ENCODE results near the gene PPHLN1. TPM values are rescaled to one million over a fixed set of nuclear protein-coding genes. Genes with fewer than 3 reads are reported as not detected.

PPHLN1 gene
- total RNA-seq, 6 experiments from 2014 or later, result 15.8 to 33.0 (median 21.5) TPM

GRCh38 chr12:42422785-42423184 is 96.8 kb downstream of the PPHLN1 start:
- 80% methylated on average over 1 of the region's 1 CpG for WGBS (ENCODE audit: insufficient coverage, low coverage, low lambda C conversion rate, missing lambda C conversion rate)
- no peaks in the 10 kb centered on the region for H3K27me3 ChIP-seq
- H3K4me1 ChIP-seq, result peaks cover 0 to 6% (median 0%) of the 10 kb centered on the region in 4 donors
- H3K36me3 ChIP-seq, result no peaks in the 10 kb centered on the region
- TF ChIP-seq CTCF (IDR thresholded peaks at IDR 0.05) (no peak), POLR2A (IDR thresholded peaks at IDR 0.05) (no peak)
- no peak for DNase-seq
- no peak overlapping the region for H3K4me3 ChIP-seq
- ATAC-seq, result no peak
- no peaks in the 10 kb centered on the region for H3K9me3 ChIP-seq
- intact Hi-C loops (cut with DNase I), result no loop called here
- H3K27ac ChIP-seq, result no peak overlapping the region

GRCh38 chr12:42426746-42427145 is 100.8 kb downstream of the PPHLN1 start:
- H3K4me3 ChIP-seq, result no peak overlapping the region

GRCh38 chr12:42428850-42429249 is 102.9 kb downstream of the PPHLN1 start:
- Histone ChIP-seq H3K4me3 (no peak overlapping the region), H3K36me3 (no peaks in the 10 kb centered on the region), H3K4me1 (no peaks in the 10 kb centered on the region), H3K27ac (no peak overlapping the region), H3K27me3 (no peaks in the 10 kb centered on the region), H3K9me3 (no peaks in the 10 kb centered on the region)
- ATAC-seq, result no peak
- DNase-seq, result no peak
- intact Hi-C loops (cut with DNase I), result no loop called here
- TF ChIP-seq POLR2A (IDR thresholded peaks at IDR 0.05), result no peak
- no peak for TF ChIP-seq CTCF (IDR thresholded peaks at IDR 0.05)
- WGBS (ENCODE audit: insufficient coverage, low coverage, low lambda C conversion rate, missing lambda C conversion rate), result 64% methylated on average over 2 of the region's 2 CpGs

More at GRCh38 chr12:42426746-42427145, 100.8 kb downstream of the PPHLN1 start:
- Histone ChIP-seq H3K4me1 (peaks cover 0 to 6% (median 0%) of the 10 kb centered on the region in 4 donors), H3K36me3 (no peaks in the 10 kb centered on the region), H3K9me3 (no peaks in the 10 kb centered on the region), H3K27ac (no peak overlapping the region), H3K27me3 (no peaks in the 10 kb centered on the region)
- DNase-seq (no peak), ATAC-seq (peak in 3 of 4 donors; percentile 56 to 63 (median 58))
- 68% methylated on average over 6 of the region's 6 CpGs for WGBS (ENCODE audit: insufficient coverage, low coverage, low lambda C conversion rate, missing lambda C conversion rate)
- TF ChIP-seq CTCF (IDR thresholded peaks at IDR 0.05), result no peak
- no peak for TF ChIP-seq POLR2A (IDR thresholded peaks at IDR 0.05)
- intact Hi-C loops (cut with DNase I), result no loop called here

GRCh38 chr12:42432517-42433140 is 106.7 kb downstream of the PPHLN1 start:
- no peaks in the 10 kb centered on the region for H3K9me3 ChIP-seq
- H3K4me3 ChIP-seq, result no peak overlapping the region
- no peak for ATAC-seq
- H3K36me3 ChIP-seq, result no peaks in the 10 kb centered on the region
- DNase-seq, result no peak
- 99% methylated on average over 5 of the region's 5 CpGs for WGBS (ENCODE audit: insufficient coverage, low coverage, low lambda C conversion rate, missing lambda C conversion rate)
- H3K4me1 ChIP-seq, result no peaks in the 10 kb centered on the region
- intact Hi-C loops (cut with DNase I), result no loop called here
- H3K27ac ChIP-seq, result no peak overlapping the region
- H3K27me3 ChIP-seq, result no peaks in the 10 kb centered on the region
- TF ChIP-seq POLR2A (IDR thresholded peaks at IDR 0.05) (no peak), CTCF (IDR thresholded peaks at IDR 0.05) (no peak)
